CD4-positive, alpha-beta T cell (primary cell): ENCODE data around the gene OR4D5. TPM values are rescaled to one million over a fixed set of nuclear protein-coding genes. Genes with fewer than 3 reads are reported as not detected.

Experiments used
- ATAC-seq: fragments of 200-7000 bp; cut with Tn5 transposase; one replicate; pipeline ENCODE4 v1.10.0; 2022; ENCODE audit warnings: mild to moderate bottlenecking; ENCODE audit not compliant: poor library complexity
- CTCF ChIA-PET: fragments of 350-600 bp; sonication (Branson Sonifier 250); formaldehyde crosslinking; loops from one replicate; lab custom pipeline; 2021; ENCODE audit warnings: antibody characterized with exemption, inconsistent platforms; lab: Charles Lee
- POLR2A ChIA-PET: fragments of 350-600 bp; sonication (Branson Sonifier 250); formaldehyde crosslinking; loops from one replicate; lab custom pipeline; 2021; ENCODE audit warnings: antibody characterized with exemption, inconsistent platforms; lab: Charles Lee
- DNase-seq, 14 experiments: peaks; one replicate each; pipeline ENCODE4 v3.0.0-alpha.2; 2013 to 2020; ENCODE audit warnings: mixed read lengths in 2 of 14
- H3K27ac ChIP-seq, 2 donors: one replicate each; pipeline versions ENCODE4 v1.5.1 to v1.7.0; 2013; ENCODE audit warnings: low read length in 2 of 2, low read depth in 1 of 2, mild to moderate bottlenecking in 1 of 2
- H3K27me3 ChIP-seq, 2 experiments: 1 replicate in 1 of 2; 2 replicates in 1 of 2; pipeline versions ENCODE4 v1.6.1 to v1.7.0; 2013; ENCODE audit warnings: low read length in 2 of 2, control low read depth in 1 of 2, mild to moderate bottlenecking in 1 of 2, moderate library complexity in 1 of 2; ENCODE audit not compliant: insufficient read depth in 2 of 2, control insufficient read depth in 1 of 2
- H3K36me3 ChIP-seq: one replicate; pipeline ENCODE4 v1.6.1; 2013; ENCODE audit warnings: low read length, control low read depth; ENCODE audit not compliant: insufficient read depth
- H3K4me1 ChIP-seq: one replicate; pipeline ENCODE4 v1.6.1; 2013; ENCODE audit warnings: low read length, control low read depth; ENCODE audit not compliant: insufficient read depth
- H3K4me3 ChIP-seq: one replicate; pipeline ENCODE4 v1.5.1; 2013; ENCODE audit warnings: mild to moderate bottlenecking, low read length, moderate library complexity
- H3K9me3 ChIP-seq, 2 experiments: 1 replicate in 1 of 2; 2 replicates in 1 of 2; pipeline versions ENCODE4 v1.6.1 to v1.7.0; 2013; ENCODE audit warnings: low read length in 2 of 2, mild to moderate bottlenecking in 2 of 2, control low read depth in 1 of 2, moderate library complexity in 1 of 2; ENCODE audit not compliant: control insufficient read depth in 1 of 2, insufficient read depth in 1 of 2
- H3K27ac Mint-ChIP-seq: one replicate; pipeline ENCODE4 v1.8.0; 2020; ENCODE audit warnings: mixed read lengths
- H3K27me3 Mint-ChIP-seq: one replicate; pipeline ENCODE4 v1.8.0; 2021; ENCODE audit warnings: mixed read lengths
- H3K36me3 Mint-ChIP-seq: one replicate; pipeline ENCODE4 v1.8.0; 2021; ENCODE audit warnings: low read depth, mixed read lengths
- H3K4me1 Mint-ChIP-seq: one replicate; pipeline ENCODE4 v1.8.0; 2021; ENCODE audit warnings: low read depth, mixed read lengths
- H3K4me3 Mint-ChIP-seq: one replicate; pipeline ENCODE4 v1.8.0; 2020; ENCODE audit warnings: mild to moderate bottlenecking, mixed read lengths
- H3K9me3 Mint-ChIP-seq: one replicate; pipeline ENCODE4 v1.8.0; 2020; ENCODE audit warnings: mixed read lengths
- CTCF ChIP-seq: fragments of 200-600 bp; IDR thresholded peaks from one replicate; pipeline ENCODE4 v1.8.0; 2022; ENCODE audit warnings: antibody characterized with exemption, mild to moderate bottlenecking
- intact Hi-C, 2 experiments: fragments of 100-400 bp; cut with DNase I in 1 of 2; cut with micrococcal nuclease in 1 of 2; formaldehyde crosslinking; loops; one replicate each; pipeline versions ENCODE4 v1.15.1 to v1.9.0; 2023 to 2025; cut with DNase I, micrococcal nuclease
- total RNA-seq, 174 experiments: library from RNA in 2 of 174; stranded (reverse) in 2 of 174; gene quantifications; one replicate each; pipeline ENCODE4 v1.2.3 and lab custom pipeline; 2021 to 2026

OR4D5 gene
- total RNA-seq, 2 experiments from 2014 or later: not detected

- no peak within 1 kb of the TSS for H3K4me3 ChIP-seq
- intact Hi-C loops: no loop called here
- CTCF ChIA-PET: no interaction called here
Observed at GRCh38 chr11:123977731-123978347, 38.4 kb downstream of the OR4D5 start, which contains the start of gene OR10S1. Gene OR10S1, minus strand, starts transcription at chr11:123977781. Its CDS starts 117 bp downstream, at chr11:123977664.

GRCh38 chr11:123979311-123979710 is 39.9 kb downstream of the OR4D5 start:
- intact Hi-C loops: no loop called here
- Mint-ChIP-seq H3K9me3 (peaks cover 7% of the 10 kb centered on the region), H3K27ac (no peak overlapping the region), H3K4me1 (no peaks in the 10 kb centered on the region), H3K4me3 (no peak overlapping the region), H3K36me3 (no peaks in the 10 kb centered on the region), H3K27me3 (peaks cover 21% of the 10 kb centered on the region)
- no peak overlapping the region for H3K4me3 ChIP-seq
- DNase-seq (no peak), ATAC-seq (no peak)
- peaks cover 0 to 15% of the 10 kb centered on the region in 2 experiments for H3K9me3 ChIP-seq
- H3K27ac ChIP-seq: no peak overlapping the region
- no peaks in the 10 kb centered on the region for H3K36me3 ChIP-seq
- no peak for TF ChIP-seq CTCF
- H3K4me1 ChIP-seq: no peaks in the 10 kb centered on the region
- H3K27me3 ChIP-seq: peaks cover 0 to 2% of the 10 kb centered on the region in 2 experiments
- ChIA-PET POLR2A (no interaction called here), CTCF (no interaction called here)

More at GRCh38 chr11:123977731-123978347, 38.4 kb downstream of the OR4D5 start, which contains the start of gene OR10S1:
- no peak within 1 kb of the TSS for H3K27ac ChIP-seq
- Mint-ChIP-seq H3K4me3 (no peak within 1 kb of the TSS), H3K4me1 (no peaks in the 10 kb centered on the region), H3K9me3 (peaks cover 7% of the 10 kb centered on the region), H3K27me3 (peaks cover 21% of the 10 kb centered on the region), H3K36me3 (no peaks in the 10 kb centered on the region), H3K27ac (no peak within 1 kb of the TSS)
- POLR2A ChIA-PET: no interaction called here
- no peak for DNase-seq
- no peak for ATAC-seq
- TF ChIP-seq CTCF: no peak
- no peaks in the 10 kb centered on the region for H3K4me1 ChIP-seq
- H3K9me3 ChIP-seq: peaks cover 0 to 15% of the 10 kb centered on the region in 2 experiments
- H3K27me3 ChIP-seq: peaks cover 0 to 2% of the 10 kb centered on the region in 2 experiments
- H3K36me3 ChIP-seq: no peaks in the 10 kb centered on the region

Other genes with a start within 250 kb of the OR4D5 start
- gene ZNF202, start 198.0 kb upstream of the OR4D5 start, total RNA-seq: 1 to 10 TPM; 6.8 to 8.0 TPM
- not detected for gene OR6X1, start 185.1 kb upstream of the OR4D5 start, total RNA-seq
- gene OR6M1, start 133.3 kb upstream of the OR4D5 start, total RNA-seq: not detected
- gene TMEM225, start 53.9 kb upstream of the OR4D5 start, total RNA-seq: not detected
- not detected for gene OR8D4, start 37.5 kb upstream of the OR4D5 start, total RNA-seq
- gene OR6T1, start 4.2 kb downstream of the OR4D5 start, total RNA-seq: not detected
- not detected for gene OR10S1, start 38.2 kb downstream of the OR4D5 start, total RNA-seq
- not detected for gene OR10G6, start 55.5 kb downstream of the OR4D5 start, total RNA-seq
- gene OR10G4, start 73.4 kb downstream of the OR4D5 start, total RNA-seq: not detected
- not detected for gene OR10G9, start 83.4 kb downstream of the OR4D5 start, total RNA-seq
- gene OR10G8, start 87.2 kb downstream of the OR4D5 start, total RNA-seq: not detected
- not detected for gene OR10G7, start 101.7 kb downstream of the OR4D5 start, total RNA-seq
- 1 to 10 TPM; 5.1 to 5.6 TPM for gene VWA5A, start 175.8 kb downstream of the OR4D5 start, total RNA-seq
- not detected for gene OR10D3, start 243.7 kb downstream of the OR4D5 start, total RNA-seq